Hepatocyte (in vitro differentiated cells): ENCODE measurements around the gene TMEM273.

Experiments used
- CTCF ChIP-seq: fragments of 200-600 bp; sonication (generic); IDR thresholded peaks from 2 replicates; pipeline ENCODE4 v1.5.1; 2016; ENCODE audit warnings: antibody characterized with exemption, mild to moderate bottlenecking; ENCODE audit not compliant: poor library complexity
- EZH2 ChIP-seq: fragments of 200-600 bp; sonication (generic); IDR thresholded peaks from 2 replicates; pipeline ENCODE4 v1.6.1; 2016; ENCODE audit warnings: antibody characterized with exemption, mild to moderate bottlenecking, borderline replicate concordance
- EZH2phosphoT487 ChIP-seq: fragments of 200-600 bp; sonication (generic); IDR thresholded peaks from one replicate; pipeline ENCODE4 v1.6.1; 2018; ENCODE audit warnings: antibody characterized with exemption, mild to moderate bottlenecking, low read depth, moderate library complexity; ENCODE audit not compliant: unreplicated experiment, severe bottlenecking

DNA sequence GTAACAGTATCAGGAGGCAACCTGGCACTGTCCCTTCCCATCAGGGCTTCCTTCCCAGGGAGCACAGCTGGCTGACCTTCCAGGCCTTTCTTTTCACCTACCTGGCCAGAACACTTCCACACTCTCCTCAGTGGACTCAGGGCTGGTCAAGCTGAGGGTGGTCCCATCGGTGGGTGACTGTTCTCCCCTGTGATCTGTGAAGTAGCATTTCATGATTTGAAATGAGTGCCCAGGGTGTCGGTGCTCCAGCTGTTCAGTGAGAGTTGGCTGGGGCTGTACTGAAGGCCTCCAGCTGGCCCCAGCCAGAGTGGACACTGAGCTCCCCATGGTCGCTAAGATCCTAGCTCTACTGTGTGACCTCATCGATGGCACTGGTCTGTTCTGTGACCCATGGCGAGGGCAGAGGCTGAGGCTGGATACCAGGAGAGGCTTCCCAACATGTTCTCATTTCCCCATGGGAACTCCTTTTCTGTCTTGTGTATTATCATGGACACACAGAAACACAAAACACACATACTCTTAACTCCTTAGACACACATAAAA is 54.4 kb downstream of the TMEM273 start, which contains the start of gene FAM170B:
- TF ChIP-seq EZH2 (no peak), CTCF (no peak), EZH2phosphoT487 (no peak)
